ENCODE results near the gene PNKP. TPM values are rescaled to one million over a fixed set of nuclear protein-coding genes. Genes with fewer than 3 reads are reported as not detected.
"Not testable (repeated sequence)": the region's sequence is repeated elsewhere in the genome, so short reads cannot be mapped to it uniquely, and the experiment has no call there.

PNKP gene
- total and polyA plus RNA-seq, 9 of the 15 experiments (the other 6 are each of a cell fraction or from before 2014, with no cell fraction given) = 2.8 to 85.4 (median 25.3) TPM

GRCh38 chr19:49819452-49820115 lies 47.8 kb downstream of the PNKP start:
- H3K27me3 ChIP-seq (ENCODE audit: control insufficient read depth in 2 of 2, insufficient read depth in 2 of 2, low read length in 2 of 2); BruUV-seq (replicated peaks); in situ Hi-C loops (cut with MboI); H3K9me3 ChIP-seq (replicated peaks; ENCODE audit: control insufficient read depth, insufficient read depth, low read depth, low read length); CTCF ChIA-PET (ENCODE audit: low intra/inter-chr PET ratio); ATAC-seq; H4K20me1 ChIP-seq (replicated peaks; ENCODE audit: control insufficient read depth, insufficient read depth, low read length); H3K9me1 ChIP-seq (ENCODE audit: control insufficient read depth, insufficient read depth, low read length); H2AFZ ChIP-seq (ENCODE audit: low read depth, low read length): not testable (repeated sequence)
- 24% methylated on average over 7 of the region's 7 CpGs for WGBS (ENCODE audit: insufficient coverage, low coverage, missing lambda C conversion rate)
- FAIRE-seq = peak; percentile 59
- Histone ChIP-seq H3K79me2 (ENCODE audit: control insufficient read depth, insufficient read depth, low read length) (peaks cover 47% of the 10 kb centered on the region), H3K9ac (ENCODE audit: insufficient read depth in 1 of 2, low read depth in 2 of 2, low read length in 2 of 2) (peak overlapping the region; percentile 86 to 95), H3K4me2 (ENCODE audit: insufficient read depth, low read length) (peak overlapping the region; percentile 82), H3K27ac (ENCODE audit: extremely low read depth, low read depth, low read length) (peak overlapping the region; percentile 90), H3K4me3 (peak overlapping the region; percentile 86), H3K4me1 (replicated peaks in 1 of 2; ENCODE audit: control insufficient read depth in 2 of 2, insufficient read depth in 2 of 2, low read length in 2 of 2) (peaks cover 17 to 36% of the 10 kb centered on the region in 2 experiments), H3K36me3 (ENCODE audit: control insufficient read depth, insufficient read depth, low read length) (peaks cover 32% of the 10 kb centered on the region)
- intact Hi-C loops (cut with micrococcal nuclease) = loop anchor here (2.0 kb wide), 1 partner anchor 25 kb away; no protein-coding TSS in a partner anchor
- POLR2A ChIA-PET = interaction anchor here (0.8 to 1.2 kb wide), 8 partner anchors 9 to 102 kb away, joined by 3 to 9 read pairs (median 5); partner anchors contain the start of gene PTOV1
- TF ChIP-seq KDM5B (IDR thresholded peaks at IDR 0.05; ENCODE audit: insufficient replicate concordance, low read depth, low read length) (peak; percentile 6), CTCF (IDR thresholded peaks at IDR 0.05 in 2 of 3, conservative IDR thresholded peaks at IDR 0.05 in 1 of 3; ENCODE audit: insufficient read depth in 2 of 3, low read depth in 1 of 3, low read length in 3 of 3) (0 out of 6 replicates have a peak, but pooled peaks of 1 of the 3 experiments have one; percentile 3), MTA3 (IDR thresholded peaks at IDR 0.05; ENCODE audit: borderline replicate concordance) (0 out of 2 replicates have a peak, but pooled peaks have one; percentile 1), NFIC (IDR thresholded peaks at IDR 0.05) (peak; percentile 62), ZBTB7A (IDR thresholded peaks at IDR 0.05; ENCODE audit: borderline replicate concordance, control insufficient read depth, low read depth, low read length) (peak; percentile 35; the same call in 1 of the 2 replicates)
- DNase-seq (ENCODE audit: extremely low read depth in 1 of 4, low spot score in 3 of 4) = peak in 1 of 4 experiments; percentile 42
